GM12865 (cell line): ENCODE data around the gene TMEM204.
A peak's percentile ranks its signal among the peaks of the same experiment; 100 is the strongest.

Source experiments
- DNase-seq: peaks from one replicate; pipeline ENCODE4 v3.0.0; 2010; ENCODE audit warnings: low read depth
- H3K4me3 ChIP-seq: 2 replicates; pipeline ENCODE4 v1.5.1; 2011; ENCODE audit warnings: mild to moderate bottlenecking, low read depth, low read length, control low read depth
- TF ChIP-seq, protein P1 (sequence below): IDR thresholded peaks from 2 replicates; pipeline ENCODE4 v1.5.1; 2011; ENCODE audit warnings: low read length, control low read depth, low read depth, inconsistent platforms; ENCODE audit not compliant: insufficient read depth; ENCODE audit errors: missing control alignments

TMEM204 gene

DNA sequence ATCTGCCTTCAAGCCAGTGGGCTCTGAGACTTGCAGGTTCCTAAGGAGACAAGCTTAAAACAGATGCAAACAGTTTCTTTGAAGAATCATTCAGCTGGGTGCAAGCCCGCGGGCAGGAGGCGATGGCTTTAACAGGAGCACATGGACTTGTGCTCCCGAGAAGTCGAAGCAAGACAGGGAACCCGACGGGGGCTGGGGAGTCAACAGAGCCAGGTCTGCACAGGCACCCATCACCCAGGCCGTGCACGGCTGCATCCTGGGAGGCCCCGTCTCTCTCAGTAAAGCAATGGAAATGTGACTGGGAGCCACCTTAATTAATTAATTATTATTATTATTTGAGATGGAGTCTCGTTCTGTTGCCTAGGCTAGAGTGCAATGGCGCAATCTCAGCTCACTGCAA lies 44.4 kb upstream of the TMEM204 start:
- TF ChIP-seq, protein P1, sequence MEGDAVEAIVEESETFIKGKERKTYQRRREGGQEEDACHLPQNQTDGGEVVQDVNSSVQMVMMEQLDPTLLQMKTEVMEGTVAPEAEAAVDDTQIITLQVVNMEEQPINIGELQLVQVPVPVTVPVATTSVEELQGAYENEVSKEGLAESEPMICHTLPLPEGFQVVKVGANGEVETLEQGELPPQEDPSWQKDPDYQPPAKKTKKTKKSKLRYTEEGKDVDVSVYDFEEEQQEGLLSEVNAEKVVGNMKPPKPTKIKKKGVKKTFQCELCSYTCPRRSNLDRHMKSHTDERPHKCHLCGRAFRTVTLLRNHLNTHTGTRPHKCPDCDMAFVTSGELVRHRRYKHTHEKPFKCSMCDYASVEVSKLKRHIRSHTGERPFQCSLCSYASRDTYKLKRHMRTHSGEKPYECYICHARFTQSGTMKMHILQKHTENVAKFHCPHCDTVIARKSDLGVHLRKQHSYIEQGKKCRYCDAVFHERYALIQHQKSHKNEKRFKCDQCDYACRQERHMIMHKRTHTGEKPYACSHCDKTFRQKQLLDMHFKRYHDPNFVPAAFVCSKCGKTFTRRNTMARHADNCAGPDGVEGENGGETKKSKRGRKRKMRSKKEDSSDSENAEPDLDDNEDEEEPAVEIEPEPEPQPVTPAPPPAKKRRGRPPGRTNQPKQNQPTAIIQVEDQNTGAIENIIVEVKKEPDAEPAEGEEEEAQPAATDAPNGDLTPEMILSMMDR = no peak
- no peak for DNase-seq
- H3K4me3 ChIP-seq = no peak overlapping the region

DNA sequence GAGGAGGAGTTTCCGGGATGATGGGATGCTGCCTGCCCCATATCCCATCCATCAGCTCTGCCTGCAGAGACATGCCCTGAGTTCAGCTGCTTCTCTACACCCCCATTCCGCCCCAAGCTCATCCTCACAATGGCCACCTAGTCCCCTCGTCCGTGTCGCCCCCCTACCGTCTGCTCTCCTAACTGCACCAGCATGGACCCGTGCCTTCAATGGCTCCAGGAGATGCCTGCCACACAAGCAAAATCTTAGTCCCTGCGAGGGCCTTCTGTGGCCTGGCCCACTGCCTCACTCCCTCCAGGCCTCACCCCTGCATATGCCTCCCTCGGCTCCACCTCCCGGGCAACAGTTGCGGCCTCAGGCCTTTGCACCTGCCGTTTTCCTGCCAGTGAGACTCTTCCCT lies 42.1 kb upstream of the TMEM204 start:
- no peak for DNase-seq
- no peak overlapping the region for H3K4me3 ChIP-seq
- TF ChIP-seq, protein P1 = no peak

GRCh38 chr16:1492082-1492922 lies 41.2 kb upstream of the TMEM204 start:
- H3K4me3 ChIP-seq = peak overlapping the region; percentile 95
- DNase-seq = no peak
- TF ChIP-seq, protein P1 = no peak

DNA sequence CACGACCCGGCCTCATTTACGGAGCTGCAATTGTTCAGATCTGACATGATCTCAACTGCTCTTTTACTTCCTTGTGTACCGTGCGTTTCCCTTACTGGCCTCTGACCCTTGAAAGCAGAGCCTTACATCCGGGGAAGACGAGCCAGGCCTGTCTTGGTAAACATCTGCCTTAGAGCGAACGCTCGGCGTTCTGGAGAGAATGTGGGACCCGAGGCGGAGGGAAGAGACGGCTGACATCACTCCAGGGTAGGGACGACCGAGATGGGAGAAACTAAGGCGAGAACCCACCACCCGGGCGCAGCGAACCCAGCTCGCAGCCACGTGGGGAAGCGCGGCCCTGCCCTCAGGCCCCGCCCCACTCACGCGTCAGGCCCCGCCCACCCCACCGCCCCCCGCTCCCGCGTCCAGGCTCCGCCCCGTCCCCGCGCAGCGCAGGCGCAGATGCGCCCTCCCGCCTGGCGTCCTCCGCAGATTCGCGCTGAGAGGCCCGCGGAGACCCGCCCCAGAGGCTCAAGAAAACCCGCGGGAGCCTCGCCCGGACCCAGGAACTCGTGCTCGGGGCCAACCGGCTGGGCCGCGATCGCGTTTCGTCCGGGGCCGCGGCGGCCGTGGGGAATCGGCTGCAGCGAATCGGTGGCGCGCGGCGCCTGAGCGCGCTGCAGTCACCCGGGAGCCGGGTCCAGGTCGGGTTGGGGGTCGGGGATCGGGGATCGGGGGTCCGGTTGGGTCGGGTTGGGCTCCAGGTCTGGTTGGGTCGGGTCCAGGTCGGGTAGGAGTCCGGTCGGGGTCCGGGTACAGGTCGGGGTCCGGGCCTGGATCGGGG lies 40.3 kb upstream of the TMEM204 start, which contains the start of gene TELO2:
Gene TELO2 (plus strand): TSS at position 438 of the 823 bp plus-strand sequence. CDS start 922 bp downstream, outside the sequence.
- H3K4me3 ChIP-seq = peak within 1 kb of the TSS; percentile 95
- DNase-seq = peak; percentile 91
- TF ChIP-seq, protein P1 = no peak

DNA sequence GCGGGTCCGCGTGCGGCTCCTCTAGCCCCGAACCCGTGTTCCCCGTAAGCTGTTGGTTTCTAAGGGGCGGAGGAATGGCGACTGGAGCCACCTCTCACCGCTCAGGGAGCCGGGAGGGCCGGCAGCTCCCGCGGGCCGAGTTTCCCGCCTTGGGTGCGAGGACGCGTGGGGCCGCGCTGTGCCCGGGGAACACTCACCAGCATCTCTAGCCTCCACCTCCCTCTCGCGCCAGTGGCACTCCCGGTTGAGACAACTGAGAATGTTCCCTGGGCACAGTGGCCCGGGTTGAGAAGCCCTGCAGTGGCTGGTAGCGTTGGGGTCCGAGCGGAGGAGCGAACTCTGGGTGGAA lies 39.7 kb upstream of the TMEM204 start:
- TF ChIP-seq, protein P1 = no peak
- H3K4me3 ChIP-seq = peak overlapping the region; percentile 95
- no peak for DNase-seq

- TF ChIP-seq, protein P1 = peak; percentile 3
Observed at GRCh38 chr16:1494129-1494640, 39.3 kb upstream of the TMEM204 start.

More at GRCh38 chr16:1494129-1494640, 39.3 kb upstream of the TMEM204 start:
- DNase-seq = peak; percentile 42
- peak overlapping the region; percentile 95 for H3K4me3 ChIP-seq
